Transverse colon (tissue), 3 donors: ENCODE measurements around the gene TMEM92.

Experiments
- POLR2A ChIP-seq: fragments of 450-650 bp; IDR thresholded peaks from one replicate; pipeline ENCODE4 v1.6.1; 2016; ENCODE audit warnings: antibody characterized with exemption, mild to moderate bottlenecking, moderate library complexity
- TF ChIP-seq, protein P1 (sequence below), 5 experiments: fragments of 200-600 bp in 3 of 5; fragments of 450-650 bp in 2 of 5; sonication (generic) in 3 of 5; IDR thresholded peaks; 1 replicate in 2 of 5; 2 replicates in 3 of 5; pipeline ENCODE4 v1.5.1; 2016 to 2017; ENCODE audit warnings: antibody characterized with exemption in 5 of 5, inconsistent platforms in 3 of 5, mild to moderate bottlenecking in 2 of 5, moderate library complexity in 1 of 5

DNA sequence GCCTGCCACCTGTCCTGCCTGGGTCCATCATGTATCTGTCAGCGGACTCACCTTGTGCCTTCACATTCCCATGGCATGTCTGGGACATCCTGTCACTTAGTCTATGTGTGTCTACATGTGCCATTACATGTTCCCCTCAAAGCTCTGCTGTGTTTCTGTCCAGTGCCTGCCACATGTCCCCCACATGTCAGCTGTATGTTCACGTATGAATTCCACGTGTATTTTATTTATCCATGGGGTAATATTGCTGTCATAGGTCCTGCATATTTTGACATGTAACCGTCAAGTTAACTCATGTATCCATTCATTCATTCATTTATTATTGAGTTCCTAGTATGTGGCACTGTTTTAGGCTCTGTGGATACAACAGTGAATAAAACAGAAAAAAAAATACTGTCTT, 20.8 kb downstream of the TMEM92 start:
- no peak for TF ChIP-seq POLR2A
- TF ChIP-seq, protein P1, sequence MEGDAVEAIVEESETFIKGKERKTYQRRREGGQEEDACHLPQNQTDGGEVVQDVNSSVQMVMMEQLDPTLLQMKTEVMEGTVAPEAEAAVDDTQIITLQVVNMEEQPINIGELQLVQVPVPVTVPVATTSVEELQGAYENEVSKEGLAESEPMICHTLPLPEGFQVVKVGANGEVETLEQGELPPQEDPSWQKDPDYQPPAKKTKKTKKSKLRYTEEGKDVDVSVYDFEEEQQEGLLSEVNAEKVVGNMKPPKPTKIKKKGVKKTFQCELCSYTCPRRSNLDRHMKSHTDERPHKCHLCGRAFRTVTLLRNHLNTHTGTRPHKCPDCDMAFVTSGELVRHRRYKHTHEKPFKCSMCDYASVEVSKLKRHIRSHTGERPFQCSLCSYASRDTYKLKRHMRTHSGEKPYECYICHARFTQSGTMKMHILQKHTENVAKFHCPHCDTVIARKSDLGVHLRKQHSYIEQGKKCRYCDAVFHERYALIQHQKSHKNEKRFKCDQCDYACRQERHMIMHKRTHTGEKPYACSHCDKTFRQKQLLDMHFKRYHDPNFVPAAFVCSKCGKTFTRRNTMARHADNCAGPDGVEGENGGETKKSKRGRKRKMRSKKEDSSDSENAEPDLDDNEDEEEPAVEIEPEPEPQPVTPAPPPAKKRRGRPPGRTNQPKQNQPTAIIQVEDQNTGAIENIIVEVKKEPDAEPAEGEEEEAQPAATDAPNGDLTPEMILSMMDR (IDR thresholded peaks at IDR 0.05) = no peak
